Measurements from ENCODE around the gene NUDCD3.

NUDCD3 gene

GRCh38 chr7:44334734-44335097 is 155.7 kb downstream of the NUDCD3 start:
- Histone ChIP-seq H3K27me3 (no peaks in the 10 kb centered on the region), H3K4me1 (no peaks in the 10 kb centered on the region), H3K4me3 (ENCODE audit: low read depth, low read length) (no peak overlapping the region), H3K36me3 (no peaks in the 10 kb centered on the region), H3K9me3 (no peaks in the 10 kb centered on the region)
- TF ChIP-seq CTCF (IDR thresholded peaks at IDR 0.05; ENCODE audit: low read depth, low read length) = no peak
- DNase-seq = no peak

DNA sequence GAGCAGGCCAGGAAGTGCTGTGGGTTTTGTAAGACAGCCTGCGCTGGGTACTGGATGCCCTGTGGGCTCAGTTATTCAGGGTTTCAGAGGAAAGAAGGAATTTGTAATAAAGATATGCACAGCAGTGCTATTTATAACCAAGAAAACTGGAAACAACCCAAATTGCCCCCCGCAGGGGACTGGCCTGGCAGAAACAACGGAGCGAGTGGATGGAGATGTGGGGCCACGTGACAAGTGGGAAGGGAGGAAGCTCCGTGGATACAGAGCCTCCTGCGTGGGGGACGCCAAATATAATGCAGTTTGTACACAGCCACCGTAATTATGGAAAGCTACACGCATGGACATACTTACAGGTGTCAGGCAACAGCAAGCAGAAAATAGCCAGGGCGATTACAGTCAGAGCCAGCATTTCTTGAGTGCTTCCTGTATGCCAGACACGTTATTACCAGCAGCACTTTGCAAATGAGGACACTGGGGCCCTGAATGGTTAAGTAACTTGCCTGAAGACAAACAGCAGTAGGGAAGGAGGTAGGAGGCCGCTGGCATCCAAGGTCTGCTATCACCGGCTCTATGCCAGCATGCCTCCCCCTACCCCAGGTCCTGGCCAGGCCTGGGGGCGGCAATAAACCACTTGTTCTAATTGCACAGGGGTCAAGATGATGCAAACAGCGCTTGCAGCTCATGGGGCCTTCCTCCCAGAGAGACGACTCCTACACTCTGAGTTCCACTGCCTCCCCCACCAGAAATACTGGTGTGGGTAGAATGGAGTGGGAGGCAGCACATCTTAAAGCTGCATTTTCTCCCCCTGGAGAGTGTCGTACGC is 156.3 kb downstream of the NUDCD3 start:
- H3K4me3 ChIP-seq (ENCODE audit: low read depth, low read length) = no peak overlapping the region
- no peak for TF ChIP-seq CTCF (IDR thresholded peaks at IDR 0.05; ENCODE audit: low read depth, low read length)
- no peaks in the 10 kb centered on the region for H3K27me3 ChIP-seq
- H3K36me3 ChIP-seq = no peaks in the 10 kb centered on the region
- no peaks in the 10 kb centered on the region for H3K9me3 ChIP-seq
- H3K4me1 ChIP-seq = no peaks in the 10 kb centered on the region
- DNase-seq = no peak

- no peak for DNase-seq
- Histone ChIP-seq H3K4me1 (no peaks in the 10 kb centered on the region), H3K27me3 (peaks cover 6% of the 10 kb centered on the region), H3K4me3 (ENCODE audit: low read depth, low read length) (no peak overlapping the region), H3K9me3 (no peaks in the 10 kb centered on the region), H3K36me3 (no peaks in the 10 kb centered on the region)
- TF ChIP-seq CTCF (IDR thresholded peaks at IDR 0.05; ENCODE audit: low read depth, low read length) = no peak
Observed at GRCh38 chr7:44331682-44332081, 158.8 kb downstream of the NUDCD3 start.

GRCh38 chr7:44330331-44330730 is 160.1 kb downstream of the NUDCD3 start:
- no peak for TF ChIP-seq CTCF (IDR thresholded peaks at IDR 0.05; ENCODE audit: low read depth, low read length)
- Histone ChIP-seq H3K27me3 (peaks cover 19% of the 10 kb centered on the region), H3K36me3 (no peaks in the 10 kb centered on the region), H3K4me1 (no peaks in the 10 kb centered on the region), H3K9me3 (no peaks in the 10 kb centered on the region), H3K4me3 (ENCODE audit: low read depth, low read length) (no peak overlapping the region)
- no peak for DNase-seq

DNA sequence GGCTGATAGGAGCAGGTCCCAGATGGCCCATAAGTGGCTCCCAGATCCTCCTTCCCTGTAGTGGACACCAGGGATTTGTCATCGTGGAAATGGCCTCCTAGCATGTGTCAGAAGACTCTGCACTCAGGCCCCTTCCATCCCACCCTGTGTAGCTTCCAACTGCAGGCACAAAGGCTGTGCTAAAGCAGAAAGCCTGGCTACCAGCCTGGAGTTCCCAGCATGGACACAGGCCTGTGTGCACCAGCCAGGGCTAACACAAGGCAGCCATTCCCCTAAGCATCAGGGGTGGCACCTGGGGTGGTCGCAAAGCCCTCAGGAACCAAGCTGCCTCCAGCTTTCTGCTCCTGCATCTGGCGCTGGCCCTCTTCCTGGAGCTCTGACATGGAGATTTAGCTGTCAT is 160.6 kb downstream of the NUDCD3 start:
- TF ChIP-seq CTCF (IDR thresholded peaks at IDR 0.05; ENCODE audit: low read depth, low read length) = no peak
- DNase-seq = no peak
- Histone ChIP-seq H3K27me3 (peaks cover 23% of the 10 kb centered on the region), H3K4me1 (no peaks in the 10 kb centered on the region), H3K36me3 (no peaks in the 10 kb centered on the region), H3K9me3 (no peaks in the 10 kb centered on the region), H3K4me3 (ENCODE audit: low read depth, low read length) (no peak overlapping the region)

Measured in BE2C (cell line).